ENCODE data around the gene ZBED1.
"Not testable (repeated sequence)": the region's sequence is repeated elsewhere in the genome, so short reads cannot be mapped to it uniquely, and the experiment has no call there.

Gene ZBED1

DNA sequence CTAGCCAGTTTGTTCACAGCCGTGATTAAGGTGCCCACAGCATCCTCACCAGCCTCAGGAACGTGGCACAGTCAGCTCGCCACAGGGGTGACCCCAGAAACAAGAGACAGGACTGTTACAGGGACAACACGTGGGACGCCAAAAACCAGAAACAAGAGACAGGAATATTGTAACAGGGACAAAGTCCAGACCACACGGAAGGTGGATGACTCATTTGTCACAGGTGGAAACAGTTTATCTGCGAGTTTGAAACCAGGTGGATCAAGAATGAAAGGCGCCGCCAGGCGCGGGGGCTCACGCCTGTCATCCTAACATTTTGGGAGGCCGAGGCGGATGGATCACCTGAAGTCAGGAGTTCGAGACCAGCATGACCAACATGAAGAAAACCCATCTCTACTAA is 27.7 kb downstream of the ZBED1 start:
- DNase-seq, result not testable (repeated sequence)

- no peak for DNase-seq
These were observed 29.1 kb downstream of the ZBED1 start for GRCh38 chrX:2471641-2472040.

DNA sequence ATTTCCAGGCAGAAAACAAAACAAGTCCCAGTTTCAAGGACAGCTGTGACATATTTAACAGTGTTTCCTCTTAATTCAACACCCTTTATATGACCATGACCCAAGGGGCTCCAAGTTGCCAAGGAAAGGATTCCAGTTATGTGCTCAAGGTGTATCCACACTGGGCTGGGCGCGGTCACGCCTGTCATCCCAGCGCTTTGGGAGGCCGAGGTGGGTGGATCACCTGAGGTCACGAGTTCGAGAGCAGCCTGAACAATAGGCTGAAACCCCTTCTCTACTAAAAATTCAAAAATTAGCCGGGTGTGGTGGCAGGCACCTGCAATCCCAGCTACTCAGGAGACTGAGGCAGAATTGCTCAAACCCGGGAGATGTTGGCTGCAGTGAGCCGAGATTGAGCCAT is 29.6 kb downstream of the ZBED1 start:
- DNase-seq, result not testable (repeated sequence)

- not testable (repeated sequence) for DNase-seq
These were observed 30.9 kb downstream of the ZBED1 start for GRCh38 chrX:2469852-2470251.

DNA sequence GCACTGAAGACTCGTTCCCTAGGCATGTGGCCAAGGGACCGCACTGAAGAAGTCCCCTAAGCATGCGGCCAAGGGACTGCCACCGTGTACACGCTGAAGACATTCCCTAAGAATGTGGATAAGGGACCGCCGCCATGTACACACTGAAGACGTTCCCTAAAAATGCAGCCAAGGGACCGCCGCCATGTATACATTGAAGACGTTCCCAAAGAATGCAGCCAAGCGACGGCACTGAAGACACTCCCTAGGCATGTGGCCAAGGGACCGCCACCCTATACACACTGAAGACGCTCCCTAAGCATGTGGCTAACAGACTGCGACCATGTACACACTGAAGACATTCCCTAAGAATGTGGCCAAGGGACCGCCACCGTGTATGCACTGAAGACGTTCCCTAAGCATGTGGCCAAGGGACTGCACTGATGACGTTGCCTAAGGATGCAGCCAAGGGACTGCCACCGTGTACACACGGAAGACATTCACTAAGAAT is 31.5 kb downstream of the ZBED1 start:
- no peak for DNase-seq

- no peak for DNase-seq
These were observed 32.2 kb downstream of the ZBED1 start for GRCh38 chrX:2468261-2469195.

DNA sequence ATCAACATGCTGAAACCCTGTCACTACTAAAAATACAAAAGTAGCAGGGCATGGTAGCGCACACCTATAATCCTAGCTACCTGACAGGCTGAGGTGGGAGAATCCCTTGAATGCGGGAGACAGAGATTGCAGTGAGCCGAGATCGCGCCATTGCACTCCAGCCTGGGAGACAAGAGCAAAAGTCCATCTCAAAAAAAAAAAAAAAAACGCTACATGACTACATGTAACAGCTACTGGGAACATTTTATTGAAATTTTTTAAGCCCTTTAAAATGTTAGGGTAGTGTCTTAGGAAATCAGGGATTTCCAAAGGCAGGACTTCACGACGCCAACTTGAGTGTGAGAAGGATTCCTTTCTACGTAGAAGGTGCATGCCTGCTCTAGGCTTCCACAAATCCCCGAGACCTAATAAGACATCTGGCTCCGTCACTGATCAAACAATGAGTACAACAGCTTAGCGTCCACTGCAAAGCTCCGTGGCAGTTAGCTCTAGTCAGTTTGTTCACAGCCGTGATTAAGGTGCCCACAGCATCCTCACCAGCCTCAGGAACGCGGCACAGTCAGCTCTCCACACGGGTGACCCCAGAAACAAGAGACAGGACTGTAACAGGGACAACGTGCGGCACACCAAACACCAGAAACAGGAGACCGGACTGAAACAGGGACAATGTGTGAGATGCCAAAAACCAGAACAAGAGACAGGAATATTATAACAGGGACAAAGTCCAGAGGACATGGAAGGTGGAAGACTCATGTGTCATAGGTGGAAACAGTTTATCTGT is 33.7 kb downstream of the ZBED1 start:
- no peak for DNase-seq

- DNase-seq, result no peak
These were observed 36.1 kb downstream of the ZBED1 start for GRCh38 chrX:2464677-2465166.

- DNase-seq, result no peak
These were observed 36.7 kb downstream of the ZBED1 start for GRCh38 chrX:2463973-2464676.

DNA sequence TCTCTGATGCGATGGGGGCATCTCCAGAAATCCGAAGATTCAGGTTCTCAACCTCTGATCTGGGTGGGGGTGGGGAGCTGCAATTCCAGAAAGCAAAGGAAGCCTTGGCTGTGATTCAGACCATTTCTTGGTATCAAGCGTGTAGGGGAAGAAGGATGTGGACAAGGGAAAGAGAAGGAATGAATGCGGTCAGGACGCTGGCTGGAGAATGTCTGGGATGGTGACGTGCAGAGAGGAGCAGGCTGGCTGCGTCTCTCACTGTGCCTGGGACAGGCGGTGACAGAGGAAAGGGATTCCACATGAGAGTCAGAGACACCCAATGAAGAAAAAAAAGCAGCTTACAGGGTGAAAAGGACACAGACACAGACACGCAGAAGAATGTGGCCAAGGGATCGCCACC is 37.3 kb downstream of the ZBED1 start:
- not testable (repeated sequence) for DNase-seq

DNA sequence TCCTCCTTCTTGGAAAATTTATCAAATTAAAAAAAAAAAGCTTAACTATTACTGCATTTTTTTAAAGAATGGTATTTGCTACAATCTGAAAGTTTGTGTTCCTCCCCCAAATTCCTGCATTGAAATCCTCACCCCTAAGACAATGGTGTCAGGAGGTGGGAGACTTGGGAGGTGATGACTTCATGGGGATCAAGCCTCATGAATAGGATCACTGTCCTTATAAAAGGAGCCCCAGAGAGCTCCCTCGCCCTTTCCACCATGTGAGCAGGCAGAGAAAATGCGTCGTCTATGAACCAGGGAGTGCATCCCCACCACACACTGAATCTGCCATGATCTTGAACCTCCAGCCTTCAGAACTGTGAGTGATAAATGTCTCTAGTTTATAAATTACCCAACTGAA is 38.0 kb downstream of the ZBED1 start:
- DNase-seq, result no peak

DNA sequence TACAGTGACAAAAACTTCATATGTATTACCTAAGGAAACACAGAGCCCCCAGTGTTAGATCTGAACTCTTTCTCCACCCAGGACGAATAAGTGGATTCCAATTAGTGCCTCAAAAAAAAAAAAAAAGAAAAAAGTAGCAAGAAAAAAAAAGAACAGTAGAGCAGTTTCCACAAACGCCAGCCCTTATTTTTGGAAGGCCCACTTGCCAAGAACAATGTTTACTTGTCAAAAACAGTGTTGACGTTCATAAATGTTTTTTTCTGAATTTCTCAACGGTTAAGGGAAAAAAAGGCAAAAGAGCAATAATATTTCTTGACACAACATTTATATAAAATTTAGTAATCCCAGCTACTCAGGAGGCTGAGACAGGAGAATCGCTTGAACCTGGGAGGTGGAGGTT is 38.7 kb downstream of the ZBED1 start:
- no peak for DNase-seq

DNA sequence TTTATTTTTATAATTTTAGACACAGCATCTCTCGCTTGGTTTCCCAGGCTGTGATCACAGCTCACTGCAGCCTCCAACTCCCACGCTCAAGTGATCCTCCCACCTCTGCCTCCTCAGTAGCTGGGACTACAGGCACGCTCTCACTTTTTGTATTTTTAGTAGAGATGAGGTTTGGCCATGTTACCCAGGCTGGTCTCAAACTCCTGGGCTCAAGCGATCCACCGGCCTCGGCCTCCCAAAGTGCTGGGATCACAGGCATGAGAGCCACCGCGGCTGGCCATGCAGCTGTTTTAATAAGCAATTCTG is 39.1 kb downstream of the ZBED1 start:
- no peak for DNase-seq

GRCh38 chrX:2460821-2461710 is 39.7 kb downstream of the ZBED1 start:
- DNase-seq, result not testable (repeated sequence)

DNA sequence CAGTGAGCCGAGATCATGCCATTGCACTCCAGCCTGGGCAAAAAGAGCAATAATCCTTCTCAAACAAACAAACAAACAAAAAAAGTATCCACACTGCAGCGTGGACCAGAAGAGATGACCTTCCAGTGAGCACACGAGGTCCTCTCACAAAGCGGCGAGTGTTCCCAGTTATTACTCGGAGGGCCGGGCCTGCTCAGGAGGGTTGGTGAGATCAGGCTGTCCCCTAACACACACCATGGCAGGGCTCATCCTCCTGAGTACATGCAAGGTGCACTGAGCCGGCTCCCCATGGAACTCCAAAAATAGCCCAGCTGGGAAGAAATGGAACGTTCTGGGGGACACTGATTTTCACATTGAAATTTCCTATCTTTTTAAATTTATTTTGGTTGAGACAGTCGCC is 40.7 kb downstream of the ZBED1 start:
- not testable (repeated sequence) for DNase-seq

DNA sequence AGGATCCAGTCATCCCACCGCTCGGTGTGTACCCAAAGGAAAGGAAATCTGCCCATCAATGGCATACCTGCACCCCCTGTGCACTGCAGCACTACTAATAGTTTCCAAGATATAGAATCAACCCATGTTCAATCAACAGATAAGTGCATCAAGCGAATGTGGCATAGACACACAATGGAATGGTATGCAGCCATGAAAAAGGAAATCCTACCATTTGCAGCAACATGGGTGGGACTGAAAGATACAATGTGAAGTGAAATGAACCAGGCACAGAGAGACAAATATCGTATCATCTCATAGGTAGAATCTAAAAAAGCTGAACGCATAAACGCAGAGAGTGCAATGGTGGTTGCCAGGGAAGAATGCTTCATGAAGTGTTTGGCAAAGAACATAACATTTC is 42.5 kb downstream of the ZBED1 start:
- no peak for DNase-seq

DNA sequence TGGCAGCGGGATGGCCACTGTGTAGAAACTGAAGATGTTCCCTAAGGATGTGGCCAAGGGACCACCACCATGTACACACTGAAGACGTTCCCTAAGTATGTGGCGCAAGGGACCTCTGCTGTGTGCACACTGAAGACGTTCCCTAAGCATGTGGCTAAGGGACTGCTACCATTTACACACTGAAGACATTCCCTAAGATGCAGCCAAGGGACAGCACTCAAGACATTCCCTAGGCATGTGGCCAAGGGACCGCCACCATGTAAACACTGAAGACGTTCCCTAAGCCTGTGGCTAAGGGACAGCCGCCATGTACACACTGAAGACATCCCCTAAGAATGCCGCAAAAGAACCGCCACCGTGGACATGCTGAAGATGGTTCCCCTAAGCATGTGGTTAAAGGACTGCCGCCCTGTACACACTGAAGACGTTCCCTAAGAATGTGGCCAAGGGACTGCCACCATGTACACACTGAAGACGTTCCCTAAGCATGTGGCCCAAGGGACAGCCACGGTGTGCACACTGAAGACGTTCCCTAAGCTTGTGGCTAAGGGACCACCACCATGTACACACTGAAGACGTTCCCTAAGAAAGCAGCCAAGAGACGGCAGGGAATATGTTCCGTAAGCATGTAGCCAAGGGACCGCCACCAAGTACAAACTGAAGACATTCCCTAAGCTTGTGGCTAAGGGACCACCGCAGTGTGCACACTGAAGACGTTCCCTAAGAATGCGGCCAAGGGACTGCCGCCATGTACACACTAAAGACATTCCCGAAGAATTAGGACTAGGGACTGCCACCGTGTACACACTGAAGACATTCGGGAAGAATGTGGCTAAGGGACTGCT is 43.3 kb downstream of the ZBED1 start:
- no peak for DNase-seq

- not testable (repeated sequence) for DNase-seq
These were observed 44.7 kb downstream of the ZBED1 start for GRCh38 chrX:2456091-2456490.

- not testable (repeated sequence) for DNase-seq
These were observed 46.2 kb downstream of the ZBED1 start for GRCh38 chrX:2454620-2455019.

GRCh38 chrX:2452799-2453198 is 48.0 kb downstream of the ZBED1 start:
- no peak for DNase-seq

- DNase-seq, result no peak
These were observed 48.4 kb downstream of the ZBED1 start for GRCh38 chrX:2452317-2452784.
